Keratinocyte (primary cell): Measurements from ENCODE around the gene PSAPL1. TPM values are rescaled to one million over a fixed set of nuclear protein-coding genes. Genes with fewer than 3 reads are reported as not detected.

Experiments used
- DNase-seq: peaks from one replicate; pipeline ENCODE4 v3.0.0-alpha.2; 2011; ENCODE audit warnings: low read depth, missing footprints, low spot score
- FAIRE-seq: peaks from 2 replicates; lab custom pipeline; 2011; peaks lifted over from hg19 to GRCh38; lab: Jason Lieb, UNC
- H2AFZ ChIP-seq: 2 replicates; pipeline ENCODE4 v1.6.0; 2012; ENCODE audit warnings: low read length, control low read depth, inconsistent platforms; ENCODE audit not compliant: control insufficient read depth
- H3K27ac ChIP-seq: 2 replicates; pipeline ENCODE4 v1.5.1; 2011; ENCODE audit warnings: low read length; ENCODE audit not compliant: control insufficient read depth, insufficient read depth
- H3K27me3 ChIP-seq: 3 replicates; pipeline ENCODE4 v1.6.0; 2011; ENCODE audit warnings: low read length; ENCODE audit not compliant: control insufficient read depth, insufficient read depth; ENCODE audit errors: extremely low read depth
- H3K36me3 ChIP-seq, 2 experiments: 2 replicates in 1 of 2; 3 replicates in 1 of 2; pipeline ENCODE4 v1.5.1; 2011; ENCODE audit warnings: low read length in 2 of 2, mild to moderate bottlenecking in 1 of 2; ENCODE audit not compliant: control insufficient read depth in 2 of 2, insufficient read depth in 2 of 2; ENCODE audit errors: extremely low read depth in 1 of 2
- H3K4me1 ChIP-seq: 3 replicates; pipeline ENCODE4 v1.5.1; 2011; ENCODE audit warnings: low read length; ENCODE audit not compliant: control insufficient read depth, insufficient read depth; ENCODE audit errors: extremely low read depth
- H3K4me2 ChIP-seq: 3 replicates; pipeline ENCODE4 v1.6.0; 2011; ENCODE audit warnings: low read depth, low read length; ENCODE audit not compliant: control insufficient read depth, insufficient read depth; ENCODE audit errors: extremely low read depth
- H3K4me3 ChIP-seq, 3 experiments: fragments of 200-600 bp in 1 of 3; sonication (generic) in 1 of 3; 2 replicates in 2 of 3; 3 replicates in 1 of 3; pipeline ENCODE4 v1.5.1; 2011 to 2016; ENCODE audit warnings: low read length in 3 of 3, mild to moderate bottlenecking in 3 of 3, control low read depth in 2 of 3, inconsistent platforms in 1 of 3, low read depth in 1 of 3, mixed read lengths in 1 of 3, mixed run types in 1 of 3, moderate library complexity in 1 of 3; ENCODE audit not compliant: control insufficient read depth in 2 of 3, insufficient read depth in 2 of 3; ENCODE audit errors: extremely low read depth in 1 of 3
- H3K79me2 ChIP-seq: 2 replicates; pipeline ENCODE4 v1.6.0; 2012; ENCODE audit warnings: low read length; ENCODE audit not compliant: control insufficient read depth, insufficient read depth
- H3K9ac ChIP-seq: 3 replicates; pipeline ENCODE4 v1.6.0; 2011; ENCODE audit warnings: low read length; ENCODE audit not compliant: control insufficient read depth, insufficient read depth; ENCODE audit errors: extremely low read depth
- H3K9me1 ChIP-seq: 3 replicates; pipeline ENCODE4 v1.6.0; 2011; ENCODE audit warnings: low read length; ENCODE audit not compliant: control insufficient read depth, insufficient read depth; ENCODE audit errors: extremely low read depth
- H3K9me3 ChIP-seq: 2 replicates; pipeline ENCODE4 v1.5.1; 2012; ENCODE audit warnings: low read depth, low read length; ENCODE audit not compliant: control insufficient read depth
- H4K20me1 ChIP-seq: 3 replicates; pipeline ENCODE4 v1.6.0; 2011; ENCODE audit warnings: low read length; ENCODE audit not compliant: control insufficient read depth, insufficient read depth; ENCODE audit errors: extremely low read depth
- CTCF ChIP-seq, 3 experiments: IDR thresholded peaks in 1 of 3; conservative IDR thresholded peaks in 1 of 3; optimal IDR thresholded peaks in 1 of 3; 2 replicates in 2 of 3; 3 replicates in 1 of 3; pipeline versions ENCODE3 to v1.5.1; 2011; ENCODE audit warnings: low read length in 3 of 3, mild to moderate bottlenecking in 3 of 3, moderate library complexity in 2 of 3, control low read depth in 1 of 3, inconsistent platforms in 1 of 3; ENCODE audit not compliant: insufficient read depth in 2 of 3; ENCODE audit errors: extremely low read depth in 1 of 3
- EZH2 ChIP-seq: IDR thresholded peaks from one replicate; pipeline ENCODE4 v1.6.1; 2012; ENCODE audit warnings: inconsistent platforms, mild to moderate bottlenecking, low read length, moderate library complexity
- dilution Hi-C: fragments of 300-500 bp; cut with MboI; formaldehyde crosslinking; loops from one replicate; pipeline ENCODE4 v1.7.0; 2020; ENCODE audit warnings: low sequenced_read_pairs; ENCODE audit not compliant: extremely low pct_ligation_motif_present
- polyA plus RNA-seq, 5 experiments: library from polyadenylated mRNA; depleted of rRNA in 3 of 5; stranded (reverse) in 3 of 5; stranded (forward) in 1 of 5; unstranded in 1 of 5; fragments of >200 nt; gene quantifications; 1 replicate in 1 of 5; 2 replicates in 3 of 5; 3 replicates in 1 of 5; pipeline versions ENCODE4 v1.2.1 to v1.2.3, GENCODE V29; 2011 to 2012; ENCODE audit warnings: missing spikeins in 2 of 5, low read depth in 1 of 5, low replicate concordance in 1 of 5

Gene PSAPL1
- polyA plus RNA-seq, 1 donor (not counting 4 experiments of a cell fraction or from before 2014, with no cell fraction given) = 0.03 TPM

- Histone ChIP-seq H3K79me2 (no peaks in the 10 kb centered on the region), H4K20me1 (no peaks in the 10 kb centered on the region), H3K27ac (no peak overlapping the region), H3K4me3 (no peak overlapping the region), H3K27me3 (peaks cover 8% of the 10 kb centered on the region), H3K4me2 (no peak overlapping the region), H3K4me1 (no peaks in the 10 kb centered on the region), H3K9me3 (peaks cover 5% of the 10 kb centered on the region), H3K9ac (no peak overlapping the region), H3K36me3 (no peaks in the 10 kb centered on the region), H3K9me1 (no peaks in the 10 kb centered on the region), H2AFZ (no peak overlapping the region)
- dilution Hi-C loops = no loop called here
- no peak for FAIRE-seq
- TF ChIP-seq CTCF (optimal IDR thresholded peaks at IDR 0.05 in 1 of 3, IDR thresholded peaks at IDR 0.05 in 1 of 3, conservative IDR thresholded peaks at IDR 0.05 in 1 of 3; ENCODE audit: extremely low read depth in 1 of 3, insufficient read depth in 2 of 3, low read length in 3 of 3) = no peak
- no peak for TF ChIP-seq EZH2
- no peak for DNase-seq
Observed at GRCh38 chr4:7383266-7383665, 51.5 kb downstream of the PSAPL1 start.

GRCh38 chr4:7382634-7383014 lies 52.1 kb downstream of the PSAPL1 start:
- Histone ChIP-seq H4K20me1 (no peaks in the 10 kb centered on the region), H3K27me3 (peaks cover 8% of the 10 kb centered on the region), H3K9me3 (peaks cover 2% of the 10 kb centered on the region), H3K4me1 (no peaks in the 10 kb centered on the region), H3K79me2 (no peaks in the 10 kb centered on the region), H3K36me3 (no peaks in the 10 kb centered on the region), H3K4me2 (no peak overlapping the region), H3K27ac (no peak overlapping the region), H3K9ac (no peak overlapping the region), H3K9me1 (no peaks in the 10 kb centered on the region), H3K4me3 (no peak overlapping the region), H2AFZ (no peak overlapping the region)
- no peak for DNase-seq
- TF ChIP-seq CTCF (optimal IDR thresholded peaks at IDR 0.05 in 1 of 3, IDR thresholded peaks at IDR 0.05 in 1 of 3, conservative IDR thresholded peaks at IDR 0.05 in 1 of 3; ENCODE audit: extremely low read depth in 1 of 3, insufficient read depth in 2 of 3, low read length in 3 of 3) (no peak), EZH2 (no peak)
- dilution Hi-C loops = no loop called here
- FAIRE-seq = no peak
